Fibroblast of gingiva (primary cell): ENCODE data around the gene CEPT1.
"Not testable (repeated sequence)": the region's sequence is repeated elsewhere in the genome, so short reads cannot be mapped to it uniquely, and the experiment has no call there.

Experiments used
- DNase-seq: peaks from one replicate; pipeline ENCODE4 v3.0.0-alpha.2; 2011; ENCODE audit warnings: low read depth

Gene CEPT1

DNA sequence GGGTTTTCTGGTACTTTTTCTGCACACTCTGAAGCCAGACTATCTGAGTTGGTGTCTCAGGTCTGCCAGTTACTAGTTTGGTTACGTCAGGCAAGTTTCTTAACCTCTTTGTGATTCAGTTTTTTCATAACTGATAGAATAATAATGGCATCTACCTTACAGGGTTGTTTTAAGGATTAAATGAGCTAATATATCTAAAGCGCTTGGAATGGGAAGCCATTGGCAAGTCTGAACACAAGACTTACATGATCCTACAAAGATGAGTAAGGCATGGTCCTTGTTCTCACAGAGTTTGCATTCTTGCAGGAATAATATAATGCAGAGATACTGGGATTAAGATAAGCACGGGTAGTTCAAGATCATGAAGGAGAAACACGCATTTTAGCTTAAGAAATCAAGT lies 69.6 kb downstream of the CEPT1 start:
- no peak for DNase-seq

- DNase-seq: no peak
Observed at GRCh38 chr1:111211921-111212320, 71.9 kb downstream of the CEPT1 start.

DNA sequence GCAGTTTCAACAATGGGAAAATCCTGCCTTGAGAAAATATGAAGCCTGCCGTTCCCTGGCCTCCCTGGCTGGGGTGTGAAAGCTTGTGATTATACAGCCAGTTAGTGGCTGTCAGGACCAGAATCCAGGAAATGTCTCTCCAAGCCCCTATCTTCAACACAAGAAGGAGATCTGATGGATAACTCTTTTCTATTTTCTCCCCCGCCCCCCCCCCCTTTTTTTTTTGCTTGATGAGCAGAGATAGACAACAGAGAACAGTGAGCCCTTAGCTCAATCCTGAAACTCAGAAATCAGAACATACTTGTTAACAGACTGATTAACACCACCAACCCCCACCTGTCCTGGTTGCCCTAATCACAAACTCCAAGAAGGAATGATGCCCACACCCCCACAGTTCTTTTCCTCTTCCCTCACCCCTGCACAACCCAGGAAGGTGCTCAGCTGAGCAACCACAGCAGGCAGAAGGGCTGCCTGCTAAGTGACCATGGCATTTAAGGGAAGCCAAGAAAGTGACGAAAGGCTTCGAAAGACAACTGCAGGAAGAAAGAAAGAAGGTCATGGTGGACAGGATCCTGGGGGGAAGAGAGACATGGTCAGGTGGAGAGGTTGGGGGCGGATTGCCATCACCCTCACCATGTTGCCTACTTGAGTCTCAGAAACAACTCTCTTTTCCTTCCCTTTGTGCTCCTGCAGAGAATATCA lies 72.8 kb downstream of the CEPT1 start:
- no peak for DNase-seq

- no peak for DNase-seq
Observed at GRCh38 chr1:111213412-111213811, 73.4 kb downstream of the CEPT1 start.

DNA sequence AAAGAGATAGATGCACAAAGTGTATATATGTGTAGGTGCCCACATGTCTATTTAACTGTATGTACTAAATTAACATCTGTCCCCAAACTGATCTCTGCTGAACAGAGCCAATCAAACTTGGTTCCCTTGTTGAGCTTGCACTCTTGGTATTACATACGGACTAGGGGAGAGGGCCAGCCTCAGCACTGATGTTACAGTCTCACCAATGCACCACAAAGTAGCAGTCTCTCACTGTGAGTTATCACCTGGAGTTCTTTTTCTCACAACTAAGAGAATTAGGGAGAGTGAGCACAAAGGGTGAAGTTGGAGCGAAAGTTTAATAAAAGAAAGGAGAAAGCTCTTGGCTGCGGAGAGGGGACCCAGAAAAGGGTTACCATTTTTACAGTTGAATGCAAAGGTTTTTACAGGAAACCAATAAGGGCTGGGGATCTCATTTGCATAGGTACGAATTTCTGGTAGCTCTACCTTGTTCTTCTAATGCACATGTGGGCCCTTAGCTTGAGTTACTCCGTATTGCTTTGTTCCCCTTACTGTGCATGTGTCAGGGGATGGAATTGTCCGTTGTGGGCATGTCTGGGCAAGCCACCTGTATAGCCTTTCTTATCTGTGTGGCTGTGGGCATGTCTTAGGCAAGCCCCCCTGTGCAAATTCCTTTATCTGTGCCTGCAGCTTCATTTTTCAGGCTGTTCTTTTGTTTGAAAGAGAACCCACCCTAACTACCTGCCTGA lies 74.2 kb downstream of the CEPT1 start:
- DNase-seq: no peak

DNA sequence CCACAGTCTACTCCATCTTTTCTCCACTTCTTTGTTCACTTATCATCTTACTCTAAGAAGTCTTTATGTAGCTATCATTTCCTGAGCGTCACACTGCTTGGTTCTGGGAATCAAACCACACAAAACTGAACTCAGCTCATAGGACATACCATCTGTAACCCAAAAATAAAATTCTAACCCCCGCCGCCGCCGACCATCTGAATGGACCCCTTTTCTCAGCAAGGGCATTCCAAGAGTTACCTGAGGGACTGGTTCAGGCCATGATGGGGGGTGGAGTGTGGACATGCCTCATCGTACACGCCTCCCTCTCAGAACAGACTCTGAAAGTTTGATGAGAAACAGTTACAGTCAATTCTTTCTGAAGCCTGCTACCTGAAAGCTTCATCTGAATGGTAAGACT lies 74.9 kb downstream of the CEPT1 start:
- no peak for DNase-seq

- not testable (repeated sequence) for DNase-seq
Observed at GRCh38 chr1:111215285-111215684, 75.3 kb downstream of the CEPT1 start.

GRCh38 chr1:111216751-111217150 lies 76.7 kb downstream of the CEPT1 start:
- DNase-seq: no peak

DNA sequence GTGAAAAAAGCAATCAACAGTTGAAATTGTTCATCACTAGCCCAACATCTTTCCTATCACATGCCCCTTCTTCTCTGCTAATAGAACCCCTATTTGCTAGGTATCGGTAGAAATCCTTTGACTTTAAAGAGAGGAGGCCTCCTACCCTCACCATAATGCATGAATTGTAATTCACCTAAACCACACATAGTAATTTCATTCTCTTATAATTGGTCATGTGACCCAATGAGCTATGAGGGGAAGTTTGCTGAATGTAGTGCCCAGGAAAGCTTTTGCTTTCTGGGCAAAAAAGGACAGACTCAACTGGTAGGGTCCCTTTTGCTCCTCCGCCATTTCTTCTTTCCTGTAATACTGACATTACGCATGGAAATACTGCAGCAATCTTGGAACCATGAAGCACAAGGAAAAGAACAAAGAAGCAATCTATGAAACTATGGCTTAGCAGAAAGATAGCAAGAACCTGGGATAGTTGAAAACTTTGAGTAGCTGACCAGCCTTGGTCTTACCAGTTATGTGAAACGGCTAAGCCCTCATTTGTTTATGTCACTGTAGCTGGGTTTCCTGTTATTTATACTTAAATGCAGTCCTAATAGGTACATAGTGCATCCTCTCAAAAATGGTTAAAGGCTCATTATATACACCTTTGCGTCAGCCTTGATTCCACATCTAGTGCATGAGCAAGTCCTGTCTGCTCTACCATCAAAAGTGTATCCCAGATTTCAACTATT lies 77.3 kb downstream of the CEPT1 start:
- DNase-seq: no peak

DNA sequence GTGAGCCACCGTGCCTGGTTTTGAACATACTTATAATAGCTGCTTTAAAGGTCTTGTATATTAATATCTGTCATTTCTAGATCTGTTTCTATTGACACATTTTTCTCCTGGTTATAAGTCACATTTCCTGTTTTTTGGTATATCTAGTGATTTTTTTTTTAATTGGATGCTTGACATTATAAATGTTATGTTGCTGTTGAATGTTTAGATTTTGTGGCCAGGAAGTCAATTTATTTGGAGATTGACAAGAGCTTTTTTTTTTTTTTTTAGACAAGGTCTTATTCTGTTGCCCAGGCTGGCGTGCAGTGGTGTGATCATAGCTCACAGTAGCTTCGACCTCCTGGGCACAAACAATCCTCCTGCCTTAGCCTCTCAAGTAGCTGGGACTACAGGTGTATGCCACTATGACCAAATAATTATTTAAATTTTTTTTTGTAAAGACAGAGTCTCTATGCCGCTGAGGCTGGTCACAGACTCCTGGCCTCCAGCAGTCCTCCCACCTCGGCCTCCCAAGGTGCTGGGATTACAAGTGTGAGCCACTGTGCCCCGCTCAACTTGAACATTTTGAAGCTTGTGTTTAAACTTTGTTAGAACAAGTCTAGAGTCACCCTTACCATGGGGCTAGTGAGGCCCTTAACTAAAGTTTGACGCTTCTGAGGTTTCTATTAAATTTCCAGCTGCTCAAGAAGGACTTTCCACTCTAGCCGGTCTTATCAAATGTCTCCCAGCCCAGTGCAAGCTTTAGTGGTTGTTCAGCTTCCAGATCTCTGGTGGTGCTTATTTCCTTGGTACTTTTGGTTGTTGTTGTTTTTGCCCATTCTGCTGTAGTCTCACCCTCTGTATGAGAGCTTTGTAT lies 78.9 kb downstream of the CEPT1 start:
- DNase-seq: no peak

DNA sequence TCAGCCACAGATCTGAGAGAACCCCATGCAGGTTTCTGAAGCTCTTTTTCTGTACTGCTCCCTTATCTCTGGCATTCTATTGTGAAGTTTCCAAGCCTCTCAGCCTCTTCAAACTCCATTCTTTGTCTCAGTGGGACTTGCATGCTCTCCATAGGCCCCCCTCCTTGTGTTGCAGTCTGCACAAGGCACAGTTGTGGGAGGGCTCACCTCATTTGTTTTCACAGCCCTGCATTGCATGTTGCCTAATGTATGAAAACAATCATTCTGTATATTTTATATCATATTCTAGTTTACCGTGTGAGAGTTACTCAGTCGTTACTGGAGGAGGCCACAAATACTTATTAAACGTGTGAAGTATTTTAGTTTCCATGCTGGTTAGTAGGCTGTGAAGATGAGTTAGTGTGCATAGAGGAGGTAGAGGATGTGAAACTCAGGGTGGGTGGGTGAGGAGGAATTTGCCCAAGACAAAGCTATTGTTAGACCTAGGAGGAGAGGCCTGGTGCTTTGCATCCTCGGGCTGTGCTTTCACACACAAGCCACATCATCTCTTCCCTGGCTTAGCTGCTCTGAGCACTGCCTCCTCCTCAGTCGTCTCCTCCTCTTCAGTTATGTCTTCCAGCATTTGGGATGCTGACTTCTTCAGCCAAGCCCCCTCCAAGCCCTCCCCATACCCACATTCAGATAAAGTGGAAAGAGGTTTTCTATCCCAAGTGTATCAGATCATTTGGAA lies 79.7 kb downstream of the CEPT1 start:
- no peak for DNase-seq

GRCh38 chr1:111220302-111220890 lies 80.4 kb downstream of the CEPT1 start:
- DNase-seq: no peak

GRCh38 chr1:111221276-111221632 lies 81.2 kb downstream of the CEPT1 start:
- DNase-seq: no peak

- no peak for DNase-seq
Observed at GRCh38 chr1:111221633-111222291, 81.7 kb downstream of the CEPT1 start.

DNA sequence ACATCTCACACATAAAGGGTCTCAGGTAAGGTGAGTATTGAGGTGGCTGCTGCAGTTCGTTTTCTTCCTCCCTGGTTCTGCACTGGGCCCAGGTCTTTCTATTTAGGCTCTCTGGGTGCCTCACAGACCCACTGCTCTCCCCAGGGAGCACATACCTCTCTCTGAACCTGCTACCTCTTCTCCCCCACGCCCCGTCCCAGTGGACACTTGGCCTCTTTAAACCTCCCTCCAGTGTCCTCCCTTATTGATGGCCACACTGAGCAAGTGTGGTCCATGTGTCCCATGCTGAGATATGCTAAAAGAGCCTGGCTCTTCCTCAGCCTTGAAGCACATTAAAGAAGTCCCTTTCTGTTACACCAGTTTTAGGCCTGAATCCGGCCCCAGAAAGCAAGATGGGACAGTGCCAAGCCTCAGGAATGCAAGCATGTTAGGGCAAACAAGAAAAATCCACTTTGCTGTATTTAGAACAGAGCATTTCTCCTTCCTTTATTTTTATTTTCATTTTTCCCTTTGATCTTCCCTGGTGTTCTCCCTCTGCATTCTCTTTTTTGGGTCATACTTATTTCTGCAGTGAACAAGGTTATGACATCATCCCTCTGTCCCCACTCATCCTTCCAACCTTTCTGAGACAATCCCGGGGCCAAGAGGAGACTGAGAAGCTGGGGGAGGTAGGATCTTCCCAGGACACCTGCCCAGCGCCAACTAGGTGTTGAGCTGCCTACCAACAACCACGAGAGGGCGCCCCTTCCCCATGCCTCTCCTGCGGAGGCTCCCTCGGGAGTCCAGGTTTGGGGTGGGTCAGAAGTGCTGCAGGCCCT lies 82.5 kb downstream of the CEPT1 start:
- DNase-seq: peak; percentile 35

- DNase-seq: no peak
Observed at GRCh38 chr1:111223126-111223685, 83.2 kb downstream of the CEPT1 start.

DNA sequence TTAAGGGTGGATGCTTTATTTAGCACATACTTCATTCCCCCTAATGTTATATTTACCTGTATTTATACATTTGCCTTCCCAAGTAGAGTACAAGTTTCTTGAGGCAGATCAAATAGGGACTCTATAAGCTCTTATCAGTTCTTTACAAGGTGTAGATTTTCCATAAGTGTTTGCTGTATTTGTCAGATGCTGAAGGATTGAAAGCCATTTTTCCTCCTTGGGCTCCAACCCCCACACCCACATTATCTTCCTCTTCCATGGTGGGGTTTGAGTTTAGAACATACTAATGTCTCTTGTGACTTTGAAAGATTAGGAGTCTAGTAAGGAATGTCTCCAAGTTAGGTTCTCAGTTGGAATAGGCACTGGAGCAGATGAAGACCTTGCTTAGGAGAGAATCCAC lies 85.1 kb downstream of the CEPT1 start:
- no peak for DNase-seq

DNA sequence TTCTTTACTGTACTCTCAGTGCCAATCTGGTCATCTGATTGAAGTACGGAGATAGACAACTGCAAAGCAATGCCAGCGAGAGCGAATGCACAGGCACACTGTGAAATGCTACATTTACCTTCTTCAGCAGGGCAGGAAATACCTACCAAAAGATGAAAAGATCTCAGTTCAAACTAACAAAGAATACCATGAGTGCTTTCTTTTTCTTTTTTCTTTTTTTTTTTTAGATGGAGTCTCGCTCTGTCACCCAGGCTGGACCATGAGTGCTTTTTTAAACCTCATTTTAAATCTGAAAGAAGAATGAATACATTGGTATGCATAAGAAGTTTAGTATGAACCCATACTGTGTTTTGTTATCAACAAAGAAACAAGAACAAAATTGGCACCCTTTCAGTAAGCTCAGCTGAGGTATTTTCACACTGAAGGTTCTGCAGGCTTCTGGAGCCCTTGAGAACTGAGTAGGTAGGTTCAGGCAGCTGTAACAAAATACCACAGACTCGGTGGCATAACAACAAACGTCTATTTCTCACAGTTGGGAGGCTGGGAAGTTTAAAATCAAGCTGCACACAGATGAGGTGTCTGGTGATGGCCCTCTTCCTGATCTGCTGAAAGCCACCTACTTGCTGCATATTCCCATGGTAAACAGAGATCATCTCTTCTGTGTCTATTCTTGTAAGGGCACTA lies 85.8 kb downstream of the CEPT1 start:
- DNase-seq: no peak

DNA sequence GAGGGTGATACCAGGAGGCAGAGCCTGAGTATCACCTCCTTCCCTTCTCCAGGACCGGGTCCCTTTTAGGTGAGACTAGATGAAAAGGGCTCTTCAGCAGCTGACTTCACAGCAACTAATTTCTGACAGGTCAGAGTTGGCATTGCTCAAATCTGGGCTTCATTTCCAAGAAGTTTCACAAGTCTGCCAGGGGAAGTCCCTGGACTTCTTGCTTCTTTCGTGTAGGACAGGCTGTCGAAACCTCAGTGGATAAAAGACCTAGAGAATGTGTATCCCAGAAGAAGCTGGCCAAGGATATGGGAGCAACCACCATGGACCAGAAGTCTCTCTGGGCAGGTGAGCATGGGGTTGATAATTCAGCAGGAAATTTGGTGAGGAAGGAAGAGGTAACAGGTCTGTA lies 87.4 kb downstream of the CEPT1 start, which contains the start of gene CHI3L2:
Gene CHI3L2, plus strand, starts transcription at position 280 of the 400 bp plus-strand sequence. Its CDS starts 17 bp downstream, at position 297.
- peak; percentile 83 for DNase-seq
